Endometrial microvascular endothelial cells (primary cell): ENCODE data around the gene RBMS3. TPM values are rescaled to one million over a fixed set of nuclear protein-coding genes. Genes with fewer than 3 reads are reported as not detected.
"Not testable (repeated sequence)": the region's sequence is repeated elsewhere in the genome, so short reads cannot be mapped to it uniquely, and the experiment has no call there.

Experiments
- in situ Hi-C: cut with HindIII; loops from 2 replicates; pipeline ENCODE4 v1.10.0; 2017; ENCODE audit warnings: low sequenced_read_pairs, low pct_unique_long_range_greater_than_20kb; ENCODE audit errors: inconsistent ontology term
- total RNA-seq: library from RNA; depleted of rRNA; stranded (reverse); fragments of >200 nt; gene quantifications from one replicate; pipeline ENCODE4 v1.2.3, GENCODE V29; 2015; ENCODE audit errors: inconsistent ontology term

RBMS3 gene
- total RNA-seq, 1 donor from 2014 or later: 21.6 TPM

- in situ Hi-C loops: loop anchor here (25.0 kb wide), 1 partner anchor 221 kb away; no protein-coding TSS in a partner anchor
These were observed 477.8 kb downstream of the RBMS3 start for GRCh38 chr3:29758434-29759322.

DNA sequence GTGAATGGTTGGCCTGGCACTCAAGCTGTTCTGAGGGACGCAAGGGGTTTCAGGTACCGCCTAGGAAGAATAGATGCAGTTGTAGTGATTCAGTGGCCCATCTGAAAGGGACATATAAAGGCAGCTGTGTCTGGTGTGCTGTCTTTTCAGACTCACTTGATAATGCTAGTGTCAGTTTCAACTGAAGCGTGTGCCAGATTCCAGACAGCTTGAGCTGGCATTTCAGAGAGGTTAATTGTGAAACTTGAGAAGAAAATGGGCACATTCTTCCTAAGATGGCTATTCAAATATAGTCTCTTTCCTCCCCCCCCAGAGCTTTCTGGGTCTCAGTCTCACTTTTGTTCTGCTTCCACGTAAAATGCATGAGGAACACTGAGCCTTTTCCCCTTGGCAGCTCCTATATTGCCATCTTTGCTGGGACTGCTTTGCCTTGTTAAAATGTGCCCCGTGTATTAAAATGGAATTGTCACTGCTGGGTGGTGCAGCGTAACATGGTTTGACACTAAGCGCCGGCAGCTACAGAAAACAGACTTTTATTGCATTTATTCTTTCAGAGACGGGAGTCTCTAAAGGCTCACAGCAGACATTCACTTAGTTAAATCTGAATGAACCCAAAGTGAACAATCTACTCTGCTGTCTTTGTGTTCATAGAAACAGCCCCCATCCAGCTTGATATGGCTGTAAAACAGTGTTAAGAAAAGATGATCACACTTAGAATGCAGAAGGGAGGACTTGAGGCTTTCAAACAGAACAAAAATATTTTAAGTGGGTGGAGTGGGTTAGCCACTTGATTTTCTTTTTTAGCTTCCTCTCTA lies 478.7 kb downstream of the RBMS3 start:
- in situ Hi-C loops: loop anchor here (25.0 kb wide), 1 partner anchor 222 kb away; no protein-coding TSS in a partner anchor

- in situ Hi-C loops: loop anchor here (25.0 kb wide), 1 partner anchor 223 kb away; no protein-coding TSS in a partner anchor
These were observed 479.4 kb downstream of the RBMS3 start for GRCh38 chr3:29760226-29760685.

DNA sequence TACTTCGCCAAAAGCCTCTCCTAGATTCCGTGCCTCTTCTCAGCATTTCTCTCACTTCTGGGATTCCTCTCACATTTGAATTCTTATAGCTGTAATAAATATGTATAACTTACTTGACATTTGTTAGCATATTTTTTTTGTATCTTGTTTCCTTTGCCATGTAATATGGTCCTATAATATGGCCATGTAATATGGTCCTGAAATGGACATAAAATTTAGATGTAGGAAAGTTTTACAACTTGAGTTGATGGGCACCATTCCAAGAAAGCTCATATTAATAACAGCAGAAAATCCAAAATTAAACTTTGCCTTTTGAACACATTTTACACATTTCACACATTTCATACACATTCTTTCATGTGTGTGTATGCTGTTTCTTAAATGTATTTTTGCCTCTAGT lies 480.6 kb downstream of the RBMS3 start:
- in situ Hi-C loops: loop anchor here (25.0 kb wide), 1 partner anchor 224 kb away; no protein-coding TSS in a partner anchor

- in situ Hi-C loops: loop anchor here (25.0 kb wide), 1 partner anchor 226 kb away; no protein-coding TSS in a partner anchor
These were observed 482.2 kb downstream of the RBMS3 start for GRCh38 chr3:29763115-29763514.

GRCh38 chr3:29764041-29764440 lies 483.2 kb downstream of the RBMS3 start:
- in situ Hi-C loops: loop anchor here (25.0 kb wide), 1 partner anchor 227 kb away; no protein-coding TSS in a partner anchor

DNA sequence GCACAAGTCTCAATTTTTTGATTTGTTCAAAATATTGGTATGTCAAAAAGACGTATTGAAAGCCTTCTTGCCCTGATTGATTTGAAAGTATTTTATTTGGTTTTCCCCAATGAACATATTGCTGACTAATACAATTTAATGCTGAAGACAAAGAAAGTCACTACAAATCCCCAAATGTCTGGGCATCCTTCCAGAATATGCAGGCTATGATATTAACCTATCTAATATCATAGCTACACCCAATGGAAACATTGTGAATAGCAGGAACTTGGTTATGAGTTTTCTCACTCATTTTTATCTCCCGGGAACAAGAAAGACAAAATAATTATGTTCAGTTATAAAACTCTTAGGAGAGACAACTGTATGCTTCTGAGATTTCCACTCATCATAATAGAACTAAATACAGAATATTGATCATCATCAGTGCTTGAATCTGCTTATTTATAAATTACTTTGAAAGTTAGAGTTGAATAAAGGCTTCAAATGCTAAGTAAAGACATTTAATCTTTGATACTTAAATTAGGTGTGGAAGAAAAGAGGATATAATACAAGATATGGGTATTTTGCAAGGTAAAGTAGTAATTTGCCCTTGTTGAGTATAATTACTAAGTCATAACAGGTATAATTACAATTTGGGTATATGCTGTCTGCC lies 483.9 kb downstream of the RBMS3 start:
- in situ Hi-C loops: loop anchor here (25.0 kb wide), 1 partner anchor 227 kb away; no protein-coding TSS in a partner anchor

DNA sequence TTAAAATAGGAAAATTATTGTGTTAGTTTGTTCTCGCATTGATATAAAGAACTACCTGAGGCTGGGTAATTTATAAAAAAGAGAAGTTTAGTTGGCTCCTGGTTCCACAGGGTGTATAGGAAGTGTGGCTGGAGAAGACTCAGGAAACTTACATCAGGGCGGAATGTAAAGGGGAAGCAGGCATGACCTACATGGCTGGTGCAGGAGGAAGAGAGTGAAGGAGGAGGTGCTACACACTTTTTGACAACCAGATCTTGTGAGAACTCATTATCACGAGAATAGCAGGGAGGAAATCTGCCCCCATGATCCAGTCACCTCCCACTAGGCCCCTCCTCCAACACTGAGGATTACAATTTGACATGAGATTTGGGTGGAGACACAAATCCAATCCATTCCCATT lies 490.7 kb downstream of the RBMS3 start:
- in situ Hi-C loops: loop anchor here (25.0 kb wide), 1 partner anchor 234 kb away; no protein-coding TSS in a partner anchor

DNA sequence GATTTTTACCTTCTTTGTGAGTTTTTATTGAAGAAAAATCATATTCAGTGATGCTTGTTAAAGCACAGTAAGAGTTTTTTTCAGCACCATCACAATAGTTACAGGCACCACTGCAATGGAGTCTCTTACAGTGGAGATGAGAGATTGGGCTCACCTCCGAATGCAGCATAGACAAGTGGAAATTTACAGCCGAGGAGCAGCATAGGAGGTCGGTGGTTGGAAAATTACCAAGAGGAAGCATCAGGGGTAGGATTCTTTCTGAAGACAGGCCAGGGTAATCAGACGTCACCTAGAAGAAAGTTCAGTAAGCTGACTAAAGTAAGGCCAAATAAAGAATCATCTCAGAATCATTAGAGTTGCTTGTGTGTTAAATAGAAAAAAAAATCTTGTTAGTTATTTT lies 491.6 kb downstream of the RBMS3 start:
- in situ Hi-C loops: loop anchor here (25.0 kb wide), 1 partner anchor 235 kb away; no protein-coding TSS in a partner anchor

- in situ Hi-C loops: loop anchor here (25.0 kb wide), 1 partner anchor 236 kb away; no protein-coding TSS in a partner anchor
These were observed 492.6 kb downstream of the RBMS3 start for GRCh38 chr3:29773481-29773880.

DNA sequence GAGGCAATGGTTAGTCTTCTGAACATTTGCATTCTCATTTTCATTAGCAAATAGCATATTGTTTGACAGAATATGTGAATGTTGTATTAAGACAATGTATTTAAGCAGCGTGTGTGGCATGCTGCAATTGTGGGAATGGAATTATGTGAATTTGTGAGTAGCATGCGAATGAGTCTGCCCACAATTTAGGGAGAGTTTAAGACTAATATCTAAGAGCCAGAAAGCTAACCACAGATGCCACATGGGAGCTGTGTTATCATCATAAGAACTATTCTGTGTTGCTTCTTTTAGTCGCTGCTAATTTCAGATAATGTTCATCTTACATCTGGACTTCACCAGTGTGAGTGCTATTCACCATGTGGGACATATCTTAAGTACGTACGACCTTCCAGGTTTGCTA lies 494.5 kb downstream of the RBMS3 start:
- in situ Hi-C loops: no loop called here

- in situ Hi-C loops: no loop called here
These were observed 497.0 kb downstream of the RBMS3 start for GRCh38 chr3:29777869-29778268.

DNA sequence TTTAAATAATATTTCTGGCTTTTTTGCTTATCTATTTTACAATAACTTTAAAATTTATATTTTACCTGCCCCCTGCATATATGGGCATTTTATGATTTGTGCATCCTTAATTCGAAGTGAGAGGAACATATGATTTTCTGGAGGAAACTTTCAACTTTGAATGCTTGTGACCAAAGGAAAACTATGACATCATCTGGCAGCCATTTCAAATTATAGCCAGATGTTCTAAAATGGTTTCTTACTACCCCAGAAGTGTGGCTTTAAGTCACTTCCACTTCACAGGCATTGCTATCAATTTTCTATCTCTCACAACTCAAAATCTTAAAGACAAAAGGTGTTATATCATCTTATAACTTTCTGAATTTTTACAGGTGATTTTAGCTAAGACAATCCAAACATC lies 508.8 kb downstream of the RBMS3 start:
- in situ Hi-C loops: no loop called here

DNA sequence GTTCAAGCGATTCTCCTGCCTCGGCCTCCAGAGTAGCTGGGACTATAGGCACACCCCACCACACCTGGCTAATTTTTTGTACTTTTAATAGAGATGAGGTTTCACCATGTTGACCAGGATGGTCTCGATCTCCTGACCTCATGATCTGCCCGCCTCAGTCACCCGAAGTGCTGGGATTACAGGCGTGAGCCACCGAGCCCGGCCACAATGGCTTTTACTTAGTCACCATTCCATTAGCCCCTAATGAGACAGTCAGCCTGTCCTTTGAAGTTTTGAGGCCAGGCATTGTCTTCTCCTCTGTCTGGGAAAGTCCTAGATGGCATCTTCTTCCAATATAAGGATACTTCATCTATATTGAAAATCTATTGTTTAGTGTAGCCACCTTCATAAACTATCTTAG lies 515.9 kb downstream of the RBMS3 start:
- in situ Hi-C loops: no loop called here

GRCh38 chr3:29802057-29802456 lies 521.2 kb downstream of the RBMS3 start:
- in situ Hi-C loops: no loop called here

DNA sequence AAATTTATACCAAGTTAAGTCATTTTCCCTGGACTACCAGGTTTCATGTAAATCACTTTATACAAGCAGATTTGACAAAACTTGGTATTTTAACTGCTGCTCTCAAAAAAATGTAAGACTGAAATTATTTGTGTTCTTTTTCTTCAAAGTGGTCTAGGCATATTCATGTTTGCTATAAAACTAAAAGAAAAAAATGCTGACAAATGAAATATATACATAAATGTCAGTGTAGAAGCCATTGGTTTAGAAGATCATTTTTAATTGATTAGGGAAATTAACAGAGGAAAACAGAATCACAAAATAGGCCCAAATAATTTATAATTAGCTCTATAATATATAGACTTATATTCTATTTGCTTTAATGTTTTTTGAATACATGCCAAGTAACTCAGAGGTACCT lies 523.2 kb downstream of the RBMS3 start:
- in situ Hi-C loops: no loop called here

DNA sequence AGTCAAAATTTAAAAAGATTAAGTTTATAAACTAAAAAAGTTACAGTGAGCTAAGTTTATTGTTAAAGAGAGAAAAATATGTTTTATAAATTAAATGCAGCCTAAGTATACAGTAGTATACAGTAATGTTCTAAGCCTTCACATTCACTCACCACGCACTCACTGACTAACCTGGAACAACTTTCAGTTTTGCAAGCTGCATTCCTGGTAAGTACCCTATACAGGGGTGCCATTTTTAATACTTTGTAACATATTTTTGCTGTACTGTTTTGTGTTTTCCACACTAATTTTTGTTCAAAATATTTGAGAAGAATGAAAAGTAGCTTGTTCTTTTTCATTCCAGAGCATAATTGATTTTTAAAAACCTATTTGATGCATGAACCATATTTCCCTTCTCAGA lies 524.9 kb downstream of the RBMS3 start:
- in situ Hi-C loops: no loop called here

- in situ Hi-C loops: not testable (repeated sequence)
These were observed 527.5 kb downstream of the RBMS3 start for GRCh38 chr3:29808324-29808723.

- in situ Hi-C loops: no loop called here
These were observed 541.2 kb downstream of the RBMS3 start for GRCh38 chr3:29822071-29822470.
